Esophagus muscularis mucosa (tissue), 4 donors: ENCODE results near the gene RAB32.

Experiments used
- CTCF ChIP-seq, 3 experiments: fragments of 200-600 bp in 2 of 3; fragments of 450-650 bp in 1 of 3; sonication (generic) in 2 of 3; IDR thresholded peaks; one replicate each; pipeline ENCODE4 v1.5.1; 2017 to 2019; ENCODE audit warnings: antibody characterized with exemption in 3 of 3, mild to moderate bottlenecking in 2 of 3, moderate library complexity in 1 of 3
- EP300 ChIP-seq: sonication (generic); formaldehyde crosslinking; IDR thresholded peaks from one replicate; pipeline ENCODE4 v1.6.1; 2017; ENCODE audit warnings: antibody characterized with exemption
- POLR2A ChIP-seq: fragments of 450-650 bp; IDR thresholded peaks from one replicate; pipeline ENCODE4 v1.6.1; 2017; ENCODE audit warnings: antibody characterized with exemption, moderate library complexity, mild to moderate bottlenecking, low read depth
- POLR2AphosphoS5 ChIP-seq, 2 donors: sonication (generic); formaldehyde crosslinking; IDR thresholded peaks; one replicate each; pipeline ENCODE4 v1.6.1; 2017; ENCODE audit warnings: antibody characterized with exemption in 2 of 2

GRCh38 chr6:146550911-146551310, 7.3 kb downstream of the RAB32 start:
- no peak for TF ChIP-seq CTCF (IDR thresholded peaks at IDR 0.05)
- TF ChIP-seq POLR2AphosphoS5 (IDR thresholded peaks at IDR 0.05): no peak
- TF ChIP-seq POLR2A: no peak
- no peak for TF ChIP-seq EP300
